Mammary epithelial cell (primary cell): ENCODE measurements around the gene LINGO4.

Source experiments
- EZH2 ChIP-seq: IDR thresholded peaks from 2 replicates; pipeline ENCODE4 v1.6.1; 2012; ENCODE audit warnings: low read length, inconsistent platforms, borderline replicate concordance
- TF ChIP-seq, protein P1 (sequence below), 2 donors: IDR thresholded peaks in 1 of 2; conservative IDR thresholded peaks in 1 of 2; 2 replicates each; pipeline ENCODE4 v1.5.1; 2011 to 2012; ENCODE audit warnings: inconsistent platforms in 2 of 2, low read length in 2 of 2, mild to moderate bottlenecking in 2 of 2, control low read depth in 1 of 2, low read depth in 1 of 2; ENCODE audit not compliant: insufficient read depth in 1 of 2; ENCODE audit errors: extremely low read depth in 1 of 2

- TF ChIP-seq EZH2 = no peak
- TF ChIP-seq, protein P1, sequence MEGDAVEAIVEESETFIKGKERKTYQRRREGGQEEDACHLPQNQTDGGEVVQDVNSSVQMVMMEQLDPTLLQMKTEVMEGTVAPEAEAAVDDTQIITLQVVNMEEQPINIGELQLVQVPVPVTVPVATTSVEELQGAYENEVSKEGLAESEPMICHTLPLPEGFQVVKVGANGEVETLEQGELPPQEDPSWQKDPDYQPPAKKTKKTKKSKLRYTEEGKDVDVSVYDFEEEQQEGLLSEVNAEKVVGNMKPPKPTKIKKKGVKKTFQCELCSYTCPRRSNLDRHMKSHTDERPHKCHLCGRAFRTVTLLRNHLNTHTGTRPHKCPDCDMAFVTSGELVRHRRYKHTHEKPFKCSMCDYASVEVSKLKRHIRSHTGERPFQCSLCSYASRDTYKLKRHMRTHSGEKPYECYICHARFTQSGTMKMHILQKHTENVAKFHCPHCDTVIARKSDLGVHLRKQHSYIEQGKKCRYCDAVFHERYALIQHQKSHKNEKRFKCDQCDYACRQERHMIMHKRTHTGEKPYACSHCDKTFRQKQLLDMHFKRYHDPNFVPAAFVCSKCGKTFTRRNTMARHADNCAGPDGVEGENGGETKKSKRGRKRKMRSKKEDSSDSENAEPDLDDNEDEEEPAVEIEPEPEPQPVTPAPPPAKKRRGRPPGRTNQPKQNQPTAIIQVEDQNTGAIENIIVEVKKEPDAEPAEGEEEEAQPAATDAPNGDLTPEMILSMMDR (conservative IDR thresholded peaks at IDR 0.05 in 1 of 2, IDR thresholded peaks at IDR 0.05 in 1 of 2; ENCODE audit: extremely low read depth in 1 of 2, insufficient read depth in 1 of 2, low read depth in 1 of 2, low read length in 2 of 2) = no peak
Observed at GRCh38 chr1:151798571-151798970, 6.6 kb downstream of the LINGO4 start.
